ENCODE measurements around the gene IFIT1B.

DNA sequence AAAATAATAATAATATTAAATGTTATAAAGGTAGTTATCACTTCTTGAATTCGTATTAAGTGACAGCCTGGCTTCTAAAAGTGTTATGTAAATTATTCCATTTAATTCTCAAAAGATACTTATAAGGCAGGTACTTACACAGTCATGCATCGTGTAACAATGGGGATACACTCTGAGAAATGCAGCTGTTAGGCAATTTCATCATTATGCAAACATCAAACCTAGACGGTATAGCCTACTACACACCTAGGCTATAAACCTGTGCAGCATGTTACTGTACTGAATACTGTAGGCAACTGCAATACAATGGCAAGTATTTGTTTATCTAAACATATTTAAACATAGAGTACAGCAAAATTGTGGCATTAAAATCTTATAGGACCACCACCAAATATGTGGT, 16.0 kb downstream of the IFIT1B start:
- TF ChIP-seq, protein P1, sequence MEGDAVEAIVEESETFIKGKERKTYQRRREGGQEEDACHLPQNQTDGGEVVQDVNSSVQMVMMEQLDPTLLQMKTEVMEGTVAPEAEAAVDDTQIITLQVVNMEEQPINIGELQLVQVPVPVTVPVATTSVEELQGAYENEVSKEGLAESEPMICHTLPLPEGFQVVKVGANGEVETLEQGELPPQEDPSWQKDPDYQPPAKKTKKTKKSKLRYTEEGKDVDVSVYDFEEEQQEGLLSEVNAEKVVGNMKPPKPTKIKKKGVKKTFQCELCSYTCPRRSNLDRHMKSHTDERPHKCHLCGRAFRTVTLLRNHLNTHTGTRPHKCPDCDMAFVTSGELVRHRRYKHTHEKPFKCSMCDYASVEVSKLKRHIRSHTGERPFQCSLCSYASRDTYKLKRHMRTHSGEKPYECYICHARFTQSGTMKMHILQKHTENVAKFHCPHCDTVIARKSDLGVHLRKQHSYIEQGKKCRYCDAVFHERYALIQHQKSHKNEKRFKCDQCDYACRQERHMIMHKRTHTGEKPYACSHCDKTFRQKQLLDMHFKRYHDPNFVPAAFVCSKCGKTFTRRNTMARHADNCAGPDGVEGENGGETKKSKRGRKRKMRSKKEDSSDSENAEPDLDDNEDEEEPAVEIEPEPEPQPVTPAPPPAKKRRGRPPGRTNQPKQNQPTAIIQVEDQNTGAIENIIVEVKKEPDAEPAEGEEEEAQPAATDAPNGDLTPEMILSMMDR (IDR thresholded peaks at IDR 0.05; ENCODE audit: poor library complexity) = no peak
- TF ChIP-seq EZH2 (IDR thresholded peaks at IDR 0.05; ENCODE audit: borderline replicate concordance) = no peak
- TF ChIP-seq EZH2phosphoT487 (IDR thresholded peaks at IDR 0.05; ENCODE audit: low read depth, severe bottlenecking, unreplicated experiment) = no peak
